HG03280 (cell line): ENCODE measurements around the gene SHE.
"Not testable (repeated sequence)": the region's sequence is repeated elsewhere in the genome, so short reads cannot be mapped to it uniquely, and the experiment has no call there.

Source experiments
- ATAC-seq: cut with Tn5 transposase; IDR thresholded peaks from one replicate; pipeline ENCODE4 v1.9.1; 2021; ENCODE audit warnings: mild to moderate bottlenecking, moderate library complexity; ENCODE audit not compliant: unreplicated experiment

SHE gene

DNA sequence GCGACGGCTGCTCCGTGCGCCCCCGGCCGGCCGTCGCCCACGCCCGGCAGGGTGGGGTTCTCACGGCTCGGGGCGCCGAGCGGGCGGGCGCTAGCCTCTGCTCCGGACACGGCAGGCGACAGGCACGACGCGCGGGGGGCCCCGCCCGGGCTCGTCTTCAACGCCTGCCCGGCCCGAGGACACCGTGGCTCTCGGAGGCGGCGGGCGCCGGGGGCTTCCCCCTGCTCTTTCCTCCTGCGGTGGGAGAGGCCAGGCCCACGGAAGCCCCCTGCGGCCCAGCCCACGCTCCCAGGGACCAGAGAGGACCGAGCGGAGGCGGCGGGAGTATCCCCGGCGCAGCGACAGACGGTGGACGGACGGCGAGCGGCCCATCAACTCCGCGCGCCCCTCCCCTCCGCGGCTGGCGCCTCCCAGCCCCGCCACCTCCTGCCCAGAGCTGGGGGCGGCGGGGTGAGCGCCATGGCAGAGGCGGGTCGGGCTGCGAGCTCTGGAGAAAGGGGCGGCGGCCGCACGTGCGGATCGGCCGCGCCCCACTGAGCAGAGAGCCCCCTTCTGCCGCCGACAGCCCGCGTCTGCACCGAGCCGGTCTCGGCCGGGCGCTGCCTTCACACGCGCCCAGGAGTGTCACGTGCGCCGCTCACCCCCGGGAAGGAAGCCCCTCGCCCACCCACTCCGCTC is at the start of gene SHE, which contains the start of gene TDRD10:
Gene SHE (minus strand): TSS at position 347 of the 678 bp plus-strand sequence. CDS start 386 bp downstream, outside the sequence.
Gene TDRD10 (plus strand): TSS at position 154 of the 678 bp plus-strand sequence. CDS start 4,685 bp downstream, outside the sequence.
- no peak for ATAC-seq

- ATAC-seq: no peak
Observed at GRCh38 chr1:154551474-154551873, 49.3 kb upstream of the SHE start.

DNA sequence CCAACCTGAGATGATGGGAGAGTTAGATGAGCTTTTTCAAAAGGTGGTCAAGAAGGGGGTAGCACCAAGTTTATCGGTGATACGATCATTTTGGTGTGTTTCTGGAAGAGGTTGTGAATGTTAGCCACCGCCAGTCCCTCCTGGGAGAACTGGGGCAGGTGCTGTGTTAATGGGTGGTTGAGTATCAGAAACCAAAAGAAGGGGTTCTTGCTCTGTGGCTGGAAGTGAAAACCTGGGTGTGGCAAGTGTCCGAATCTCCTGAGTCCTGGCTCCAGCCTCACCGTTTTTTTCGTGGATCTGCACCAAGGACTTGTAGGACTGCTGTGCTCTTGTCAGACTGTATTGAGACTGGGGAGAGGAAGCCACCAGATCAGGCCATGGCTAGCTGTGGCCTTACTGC is 48.4 kb upstream of the SHE start:
- ATAC-seq: no peak

- ATAC-seq: no peak
Observed at GRCh38 chr1:154550070-154550469, 47.9 kb upstream of the SHE start.

DNA sequence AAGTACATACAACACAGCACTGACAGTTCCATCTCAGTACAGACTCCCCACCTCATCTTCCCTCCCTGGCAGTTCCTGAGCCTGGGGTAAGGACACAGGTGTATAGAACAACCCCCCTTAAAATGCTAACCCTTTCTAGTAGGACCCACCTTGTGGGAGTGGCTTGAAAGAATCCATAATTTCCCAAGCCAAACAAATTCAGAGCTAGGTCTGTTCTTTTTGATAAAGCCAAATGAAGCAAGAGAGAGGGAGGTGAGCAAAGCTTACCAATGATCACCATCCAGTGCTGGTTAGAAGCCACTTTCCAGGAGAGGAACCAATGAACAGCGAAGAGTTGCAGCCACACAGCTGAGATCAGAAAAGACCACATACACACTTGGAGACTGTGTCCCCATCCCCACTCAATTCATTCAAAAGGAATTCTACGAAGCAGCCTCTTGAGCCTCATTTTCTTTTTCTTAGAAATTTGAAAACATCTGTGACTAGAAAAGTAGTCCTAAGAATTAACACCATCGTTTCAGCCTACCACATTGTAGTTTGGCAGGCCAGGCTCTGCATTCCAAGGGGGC is 47.1 kb upstream of the SHE start:
- no peak for ATAC-seq

DNA sequence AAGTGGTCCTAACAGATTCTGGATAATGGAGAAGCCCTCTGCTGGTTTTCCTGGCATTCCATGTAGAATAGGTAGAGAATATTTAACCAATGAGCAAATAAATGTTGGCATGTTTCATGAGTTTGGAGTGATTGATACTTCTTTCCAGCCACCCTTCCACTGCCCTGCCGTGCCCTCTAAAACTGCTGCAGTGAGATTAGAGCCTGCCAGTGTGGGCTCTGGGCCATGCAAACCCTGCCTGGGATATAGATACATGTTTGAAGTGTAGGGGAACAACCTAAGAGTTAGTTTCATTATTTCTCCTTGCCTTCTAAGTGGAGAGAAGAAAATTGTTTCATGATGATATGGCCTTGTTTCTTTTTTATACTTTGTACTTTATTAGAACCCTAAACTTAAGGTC is 45.8 kb upstream of the SHE start:
- no peak for ATAC-seq

- ATAC-seq: no peak
Observed at GRCh38 chr1:154547105-154547732, 45.0 kb upstream of the SHE start.

DNA sequence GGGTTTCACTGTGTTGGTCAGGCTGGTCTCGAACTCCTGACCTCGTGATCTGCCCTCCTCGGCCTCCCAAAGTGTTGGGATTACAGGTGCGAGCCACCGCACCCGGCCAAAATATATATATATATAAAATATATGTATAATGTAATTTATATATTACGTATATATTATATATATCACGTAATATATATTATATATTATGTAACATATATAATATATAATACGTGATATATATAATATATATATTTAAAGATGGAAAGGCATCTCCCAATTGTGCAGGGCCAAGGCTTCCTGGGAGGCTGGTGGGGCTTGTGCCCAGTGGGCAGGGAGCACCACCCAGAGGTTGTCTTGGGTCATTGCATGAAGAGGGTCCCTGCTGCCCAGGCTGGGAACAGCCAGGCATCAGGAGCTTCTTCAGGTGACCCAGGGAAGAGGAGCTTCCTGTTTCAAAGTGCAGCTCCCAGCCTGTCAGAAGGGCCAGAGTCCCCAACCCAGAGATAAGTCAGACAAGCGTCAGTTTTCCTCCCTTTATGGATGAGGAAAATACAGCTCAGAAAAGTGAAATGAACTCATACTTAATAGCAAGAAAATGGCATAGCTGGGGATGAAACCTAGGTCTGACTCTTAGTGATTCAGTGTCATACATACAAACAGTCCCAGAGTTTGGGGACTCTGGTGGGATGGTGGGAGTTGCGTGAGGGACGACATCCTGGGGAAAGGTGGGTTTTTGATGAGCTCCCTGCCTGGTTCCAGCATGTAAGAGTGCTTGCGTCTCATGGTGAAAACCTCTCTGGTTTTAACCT is 44.3 kb upstream of the SHE start:
- no peak for ATAC-seq

GRCh38 chr1:154541231-154541630 is 39.0 kb upstream of the SHE start:
- ATAC-seq: no peak

- ATAC-seq: no peak
Observed at GRCh38 chr1:154539486-154540483, 37.6 kb upstream of the SHE start.

DNA sequence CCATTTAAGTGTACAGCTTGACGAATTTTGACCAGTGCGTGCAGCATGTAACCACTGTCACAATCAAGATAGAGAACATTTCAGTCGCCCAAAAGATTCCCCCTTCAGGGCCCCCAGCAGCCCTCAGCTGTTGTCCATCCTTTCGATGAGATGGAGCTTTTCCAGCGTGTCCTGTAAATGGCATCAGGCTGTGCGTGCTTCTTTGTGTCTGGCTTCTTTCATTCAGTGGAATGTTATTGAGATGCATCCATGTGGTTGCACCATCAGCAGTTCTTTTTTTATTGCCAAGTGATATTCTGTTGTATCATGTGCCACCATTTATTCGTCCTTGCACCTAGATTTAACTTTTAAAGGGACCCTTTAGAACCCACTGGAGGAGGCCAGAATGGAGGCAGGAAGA is 34.4 kb upstream of the SHE start:
- no peak for ATAC-seq

DNA sequence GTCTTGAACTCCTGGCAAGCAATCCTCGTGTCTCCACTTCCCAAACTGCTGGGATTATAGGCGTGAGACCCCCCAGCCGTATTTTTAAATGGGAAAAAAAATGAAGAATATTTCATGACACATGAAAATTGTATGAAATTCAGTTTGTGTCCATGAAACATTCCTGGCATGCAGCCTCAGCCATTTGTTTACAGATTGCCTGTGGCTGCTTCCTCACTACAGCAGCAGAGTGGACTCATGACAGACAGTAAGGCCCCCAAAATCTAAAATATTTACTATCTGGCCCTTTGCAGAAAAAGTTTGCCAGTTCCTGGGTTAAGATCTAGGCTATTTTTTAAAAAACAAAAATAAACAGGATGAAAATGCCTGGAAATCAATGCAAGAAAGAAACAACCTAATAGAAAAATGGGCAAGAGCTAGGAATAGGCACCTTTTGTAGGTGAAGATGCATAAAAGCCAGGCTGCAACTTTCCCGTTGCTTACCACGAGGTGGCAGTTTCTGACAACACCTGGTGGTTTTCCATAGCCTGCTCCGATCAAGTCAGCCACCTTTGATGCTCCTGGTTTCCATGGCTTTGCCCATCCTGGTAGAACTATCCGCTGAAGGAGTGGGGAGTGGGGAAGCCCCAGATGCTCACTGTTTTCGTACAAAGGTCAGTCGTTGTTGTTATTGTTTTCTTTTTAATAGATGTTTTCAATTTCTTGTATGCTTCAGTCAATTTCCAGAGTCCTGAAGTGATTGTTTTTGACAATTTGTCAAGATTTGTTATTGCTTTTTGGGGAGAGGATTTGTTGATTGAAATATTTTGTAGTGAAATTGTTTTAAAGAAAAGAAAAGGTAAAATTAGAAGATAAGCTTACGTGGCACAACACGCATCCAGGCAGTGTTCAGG is 32.0 kb upstream of the SHE start:
- no peak for ATAC-seq

DNA sequence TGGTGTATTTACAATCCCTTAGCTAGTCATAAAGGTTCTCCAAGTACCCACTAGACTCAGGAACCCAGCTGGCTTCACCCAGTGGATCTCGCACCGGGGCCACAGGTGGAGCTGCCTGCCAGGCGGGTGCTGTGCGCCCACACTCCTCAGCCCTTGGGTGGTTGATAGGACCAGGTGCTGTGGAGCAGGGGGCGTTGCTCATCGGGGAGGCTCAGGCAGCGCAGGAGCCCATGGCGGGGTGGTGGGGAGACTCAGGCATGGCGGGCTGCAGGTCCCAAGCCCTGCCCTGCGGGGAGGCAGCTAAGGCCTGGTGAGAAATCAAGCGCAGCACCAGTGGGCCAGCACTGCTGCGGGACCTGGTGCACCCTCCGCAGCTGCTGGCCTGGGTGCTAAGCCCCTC is 29.7 kb upstream of the SHE start:
- not testable (repeated sequence) for ATAC-seq

DNA sequence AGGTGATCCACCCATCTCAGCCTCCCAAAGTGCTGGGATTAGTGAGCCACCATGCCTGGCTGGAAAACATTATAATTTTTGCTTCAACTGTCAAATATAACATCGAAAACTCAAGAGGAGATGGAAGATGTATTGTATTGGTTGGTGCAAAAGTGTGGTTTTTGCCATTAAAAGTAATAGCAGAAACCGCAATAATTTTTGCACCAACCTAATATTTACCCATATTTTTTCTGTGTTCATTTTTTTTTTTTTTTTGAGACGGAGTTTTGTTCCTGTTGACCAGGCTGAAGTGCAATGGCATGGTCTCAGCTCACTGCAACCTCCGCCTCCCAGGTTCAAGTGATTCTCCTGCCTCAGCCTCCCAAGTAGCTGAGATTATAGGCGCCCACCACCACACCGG is 27.1 kb upstream of the SHE start:
- no peak for ATAC-seq

GRCh38 chr1:154527192-154527591 is 25.0 kb upstream of the SHE start:
- no peak for ATAC-seq

GRCh38 chr1:154524881-154525280 is 22.7 kb upstream of the SHE start:
- no peak for ATAC-seq

GRCh38 chr1:154521695-154522094 is 19.5 kb upstream of the SHE start:
- ATAC-seq: no peak

DNA sequence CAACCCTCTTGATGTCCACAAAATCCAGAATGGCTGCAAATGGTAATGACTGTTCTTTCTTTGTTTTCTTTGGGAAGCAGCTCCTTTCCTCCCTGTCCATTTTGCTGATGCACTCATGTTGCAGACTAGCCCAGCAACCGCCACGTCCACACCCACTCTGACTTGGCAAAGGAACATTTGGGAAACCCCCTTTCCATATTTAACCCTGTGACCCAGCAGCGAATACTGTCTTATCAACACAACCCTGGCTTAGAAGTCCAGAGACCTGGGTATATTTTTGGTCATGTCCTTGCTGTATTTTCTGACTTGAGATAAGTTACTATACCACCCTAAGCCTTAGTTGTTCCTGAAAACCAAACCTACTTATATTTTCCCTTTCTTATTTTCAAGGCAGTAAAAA is 18.1 kb upstream of the SHE start:
- ATAC-seq: no peak

GRCh38 chr1:154519591-154519991 is 17.4 kb upstream of the SHE start:
- ATAC-seq: no peak
